AG08396 (cell line): ENCODE results near the gene SSMEM1.
"Not testable (repeated sequence)": the region's sequence is repeated elsewhere in the genome, so short reads cannot be mapped to it uniquely, and the experiment has no call there.

ENCODE experiments used
- DNase-seq: peaks from one replicate; pipeline ENCODE4 v3.0.0; 2012; ENCODE audit warnings: low spot score, mixed read lengths

SSMEM1 gene

DNA sequence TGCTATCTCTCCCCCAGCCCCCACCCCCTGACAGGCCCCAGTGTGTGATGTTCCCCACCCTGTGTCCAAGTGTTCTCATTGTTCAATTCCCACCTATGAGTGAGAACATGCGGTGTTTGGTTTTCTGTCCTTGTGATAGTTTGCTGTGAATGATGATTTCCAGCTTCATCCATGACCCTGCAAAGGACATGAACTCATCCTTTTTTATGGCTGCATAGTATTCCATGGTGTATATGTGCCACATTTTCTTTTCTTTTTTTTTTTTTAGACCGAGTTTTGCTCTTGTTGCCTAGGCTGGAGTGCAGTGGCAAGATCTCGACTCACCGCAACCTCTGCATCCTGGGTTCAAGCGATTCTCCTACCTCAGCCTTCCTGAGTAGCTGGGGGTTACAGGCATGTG, 41.2 kb downstream of the SSMEM1 start:
- not testable (repeated sequence) for DNase-seq

DNA sequence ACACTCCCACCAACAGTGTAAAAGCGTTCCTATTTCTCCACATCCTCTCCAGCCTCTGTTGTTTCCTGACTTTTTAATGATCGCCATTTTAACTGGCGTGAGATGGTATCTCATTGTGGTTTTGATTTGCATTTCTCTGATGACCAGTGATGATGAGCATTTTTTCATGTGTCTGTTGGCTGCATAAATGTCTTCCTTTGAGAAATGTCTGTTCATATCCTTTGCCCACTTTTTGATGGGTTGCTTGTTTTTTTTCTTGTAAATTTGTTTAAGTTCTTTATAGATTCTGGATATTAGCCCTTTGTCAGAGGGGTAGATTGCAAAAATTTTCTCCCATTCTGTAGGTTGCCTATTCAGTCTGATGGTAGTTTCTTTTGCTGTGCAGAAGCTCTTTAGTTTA, 42.0 kb downstream of the SSMEM1 start:
- not testable (repeated sequence) for DNase-seq

DNA sequence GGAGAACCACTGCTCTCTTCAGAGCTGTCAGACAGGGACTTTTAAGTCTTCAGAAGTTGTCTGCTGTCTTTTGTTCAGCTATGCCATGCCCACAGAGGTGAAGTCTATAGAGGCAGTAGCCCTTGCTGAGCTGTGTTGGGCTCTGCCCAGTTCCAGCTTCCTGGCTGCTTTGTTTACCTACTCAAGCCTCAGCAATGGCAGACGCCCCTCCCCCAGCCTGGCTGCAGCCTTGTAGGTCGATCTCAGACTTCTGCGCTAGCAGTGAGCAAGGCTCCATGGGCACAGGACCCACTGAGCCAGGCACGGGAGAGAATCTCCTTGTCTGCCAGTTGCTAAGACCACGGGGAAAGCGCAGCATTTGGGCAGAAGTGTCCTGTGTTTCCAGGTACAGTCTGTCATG, 46.9 kb downstream of the SSMEM1 start:
- DNase-seq: no peak

DNA sequence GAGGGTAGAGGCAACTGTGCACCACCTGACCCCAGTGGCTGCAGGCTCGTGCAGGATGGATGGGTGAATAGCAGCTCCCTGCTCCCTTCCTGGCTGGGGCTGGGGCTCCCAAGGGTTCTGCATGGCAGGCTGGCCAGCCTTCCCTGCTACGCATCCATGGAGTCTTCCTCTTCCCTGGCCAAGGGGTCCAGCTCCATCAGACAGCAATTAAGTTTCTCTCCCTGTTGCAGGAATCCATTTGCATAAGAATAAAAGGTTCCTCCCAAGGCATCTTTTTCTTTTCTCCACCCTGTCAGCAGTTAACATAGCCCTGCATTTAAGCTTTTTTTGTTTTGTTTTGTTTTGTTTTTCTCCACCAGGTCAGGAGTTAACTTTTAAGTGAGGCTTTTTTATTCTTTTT, 49.0 kb downstream of the SSMEM1 start:
- DNase-seq: no peak

DNA sequence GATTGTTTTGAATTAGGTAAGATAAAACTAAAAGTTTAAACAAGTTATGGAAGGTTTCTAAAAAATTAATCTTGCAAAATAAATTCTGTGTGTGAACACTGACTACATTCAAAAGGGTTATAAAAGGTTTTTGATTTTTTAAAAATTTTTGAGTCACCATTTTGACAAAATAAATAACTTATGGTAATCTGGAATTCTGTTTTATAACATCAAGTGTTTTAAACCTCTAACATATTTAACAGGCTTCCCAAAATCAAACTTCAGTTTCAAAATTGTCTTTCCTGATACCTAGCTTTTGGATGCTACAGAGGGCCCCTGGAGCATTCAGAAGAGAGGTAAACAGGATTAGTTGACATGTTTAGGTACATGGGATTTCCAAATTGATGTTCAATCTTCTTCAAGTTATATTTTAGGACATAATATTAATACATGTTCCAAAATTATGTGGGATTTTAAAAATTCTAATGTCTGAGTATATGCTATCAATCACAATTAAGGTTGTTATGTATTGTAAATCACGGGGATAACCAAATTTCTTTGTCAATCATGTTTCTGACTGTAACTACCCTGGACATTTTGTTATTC, 50.9 kb downstream of the SSMEM1 start:
- no peak for DNase-seq

DNA sequence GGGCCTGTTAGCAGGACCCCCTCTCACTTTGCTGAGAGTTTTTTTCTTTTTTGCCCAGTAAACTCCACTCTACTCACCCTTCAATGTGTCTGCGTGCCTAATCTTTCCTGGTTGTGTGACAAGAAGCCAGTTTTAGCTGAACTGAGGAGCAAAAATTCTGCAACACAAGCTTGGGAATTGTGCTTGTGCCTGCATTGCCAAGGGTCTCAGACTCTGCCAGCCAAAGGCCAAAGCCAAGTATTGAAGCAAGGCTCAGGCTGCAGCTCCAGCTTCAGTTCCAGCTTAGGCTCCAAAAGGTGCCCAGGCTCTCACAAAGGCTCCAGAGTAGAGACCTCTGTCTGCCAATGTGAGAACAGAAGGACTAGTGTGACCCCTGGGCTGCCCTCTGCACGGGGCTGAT, 54.8 kb downstream of the SSMEM1 start:
- DNase-seq: no peak

DNA sequence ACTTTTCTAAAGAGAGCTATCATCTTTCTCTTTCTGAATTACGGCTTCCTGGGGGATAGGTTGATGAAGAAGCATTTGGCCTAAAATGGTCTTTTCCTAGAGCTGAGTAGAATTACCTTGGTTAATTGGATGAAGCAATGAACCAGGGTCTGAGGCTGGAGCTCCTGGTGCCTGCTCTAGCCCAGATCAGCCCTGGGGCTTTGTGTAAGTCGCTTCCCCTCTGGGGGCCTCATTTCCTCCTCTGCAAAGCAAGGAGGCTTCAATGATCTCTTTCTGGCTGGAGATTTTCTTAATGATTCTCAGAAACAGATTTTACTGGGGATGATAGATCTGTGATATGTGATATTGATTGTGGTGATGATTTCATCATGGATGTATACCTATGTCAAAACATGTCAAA, 55.5 kb downstream of the SSMEM1 start:
- DNase-seq: no peak
